Activated CD8-positive, alpha-beta memory T cell treated with anti-CD3 and anti-CD28 coated beads for 24 hours (primary cell): Measurements from ENCODE around the gene ANGEL1.

Experiments
- DNase-seq: peaks from one replicate; pipeline ENCODE4 v3.0.0-alpha.2; 2020

ANGEL1 gene

GRCh38 chr14:76778546-76779215 lies 34.0 kb downstream of the ANGEL1 start:
- peak; percentile 54 for DNase-seq

- DNase-seq = peak; percentile 43
Observed at GRCh38 chr14:76777721-76778120, 35.0 kb downstream of the ANGEL1 start.

GRCh38 chr14:76776428-76777251 lies 36.0 kb downstream of the ANGEL1 start:
- DNase-seq = peak; percentile 52

- DNase-seq = peak; percentile 49
Observed at GRCh38 chr14:76775695-76776427, 36.8 kb downstream of the ANGEL1 start.

GRCh38 chr14:76774821-76775694 lies 37.6 kb downstream of the ANGEL1 start:
- peak; percentile 50 for DNase-seq

- DNase-seq = peak; percentile 47
Observed at GRCh38 chr14:76773956-76774820, 38.5 kb downstream of the ANGEL1 start.

- DNase-seq = peak; percentile 56
Observed at GRCh38 chr14:76773188-76773885, 39.3 kb downstream of the ANGEL1 start.

- DNase-seq = peak; percentile 47
Observed at GRCh38 chr14:76772300-76773187, 40.1 kb downstream of the ANGEL1 start.

- peak; percentile 28 for DNase-seq
Observed at GRCh38 chr14:76771437-76771980, 41.2 kb downstream of the ANGEL1 start.

- DNase-seq = peak; percentile 47
Observed at GRCh38 chr14:76770521-76771436, 41.9 kb downstream of the ANGEL1 start.

- DNase-seq = peak; percentile 38
Observed at GRCh38 chr14:76769636-76770292, 42.9 kb downstream of the ANGEL1 start.

GRCh38 chr14:76768671-76769500 lies 43.8 kb downstream of the ANGEL1 start:
- DNase-seq = no peak

GRCh38 chr14:76767681-76768656 lies 44.7 kb downstream of the ANGEL1 start:
- peak; percentile 80 for DNase-seq

- DNase-seq = peak; percentile 51
Observed at GRCh38 chr14:76765461-76765931, 47.2 kb downstream of the ANGEL1 start.
